Measurements from ENCODE around the gene BSPRY. TPM values are rescaled to one million over a fixed set of nuclear protein-coding genes. Genes with fewer than 3 reads are reported as not detected.

Gene BSPRY
- total and polyA plus RNA-seq, 2 of the 13 experiments (the other 11 are each of a cell fraction or from before 2014, with no cell fraction given): 0.09 to 0.26 TPM

- TF ChIP-seq, protein P1, sequence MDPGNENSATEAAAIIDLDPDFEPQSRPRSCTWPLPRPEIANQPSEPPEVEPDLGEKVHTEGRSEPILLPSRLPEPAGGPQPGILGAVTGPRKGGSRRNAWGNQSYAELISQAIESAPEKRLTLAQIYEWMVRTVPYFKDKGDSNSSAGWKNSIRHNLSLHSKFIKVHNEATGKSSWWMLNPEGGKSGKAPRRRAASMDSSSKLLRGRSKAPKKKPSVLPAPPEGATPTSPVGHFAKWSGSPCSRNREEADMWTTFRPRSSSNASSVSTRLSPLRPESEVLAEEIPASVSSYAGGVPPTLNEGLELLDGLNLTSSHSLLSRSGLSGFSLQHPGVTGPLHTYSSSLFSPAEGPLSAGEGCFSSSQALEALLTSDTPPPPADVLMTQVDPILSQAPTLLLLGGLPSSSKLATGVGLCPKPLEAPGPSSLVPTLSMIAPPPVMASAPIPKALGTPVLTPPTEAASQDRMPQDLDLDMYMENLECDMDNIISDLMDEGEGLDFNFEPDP (CRISPR knock-in tag; conservative IDR thresholded peaks at IDR 0.05): 0 out of 2 replicates have a peak, but pooled peaks have one; percentile 47
- TF ChIP-seq ARNT2 (CRISPR knock-in tag; IDR thresholded peaks at IDR 0.05; ENCODE audit: low read depth): peak; percentile 51; the same call in 1 of the 2 replicates
- no peak for TF ChIP-seq ZNF207 (IDR thresholded peaks at IDR 0.05; ENCODE audit: borderline replicate concordance)
- TF ChIP-seq, protein P2, sequence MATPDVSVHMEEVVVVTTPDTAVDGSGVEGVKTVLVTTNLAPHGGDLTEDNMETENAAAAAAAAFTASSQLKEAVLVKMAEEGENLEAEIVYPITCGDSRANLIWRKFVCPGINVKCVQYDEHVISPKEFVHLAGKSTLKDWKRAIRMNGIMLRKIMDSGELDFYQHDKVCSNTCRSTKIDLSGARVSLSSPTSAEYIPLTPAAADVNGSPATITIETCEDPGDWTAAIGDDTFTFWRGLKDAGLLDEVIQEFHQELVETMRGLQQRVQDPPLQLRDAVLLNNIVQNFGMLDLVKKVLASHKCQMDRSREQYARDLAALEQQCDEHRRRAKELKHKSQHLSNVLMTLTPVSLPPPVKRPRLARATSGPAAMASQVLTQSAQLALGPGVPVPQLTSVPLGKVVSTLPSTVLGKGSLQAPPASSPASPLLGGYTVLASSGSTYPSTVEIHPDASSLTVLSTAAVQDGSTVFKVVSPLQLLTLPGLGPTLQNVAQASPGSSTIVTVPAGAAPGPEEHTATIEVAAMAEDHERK (CRISPR knock-in tag; IDR thresholded peaks at IDR 0.05; ENCODE audit: low read depth): no peak
- TF ChIP-seq NCOA5 (CRISPR knock-in tag; IDR thresholded peaks at IDR 0.05): no peak
- peak; percentile 85 for TF ChIP-seq ELF3 (CRISPR knock-in tag; IDR thresholded peaks at IDR 0.05)
- TF ChIP-seq ZBTB37 (CRISPR knock-in tag; IDR thresholded peaks at IDR 0.05): no peak
- no peak for TF ChIP-seq ZNF124 (CRISPR knock-in tag; IDR thresholded peaks at IDR 0.05)
- no peak for TF ChIP-seq TARDBP (CRISPR knock-in tag; IDR thresholded peaks at IDR 0.05)
- TF ChIP-seq SP140L (CRISPR knock-in tag; IDR thresholded peaks at IDR 0.05; ENCODE audit: borderline replicate concordance): no peak
- peak; percentile 81 for TF ChIP-seq ZNF275 (CRISPR knock-in tag; IDR thresholded peaks at IDR 0.05; ENCODE audit: borderline replicate concordance)
- TF ChIP-seq SKI (IDR thresholded peaks at IDR 0.05; ENCODE audit: partially characterized antibody): no peak
- TF ChIP-seq, protein P3, sequence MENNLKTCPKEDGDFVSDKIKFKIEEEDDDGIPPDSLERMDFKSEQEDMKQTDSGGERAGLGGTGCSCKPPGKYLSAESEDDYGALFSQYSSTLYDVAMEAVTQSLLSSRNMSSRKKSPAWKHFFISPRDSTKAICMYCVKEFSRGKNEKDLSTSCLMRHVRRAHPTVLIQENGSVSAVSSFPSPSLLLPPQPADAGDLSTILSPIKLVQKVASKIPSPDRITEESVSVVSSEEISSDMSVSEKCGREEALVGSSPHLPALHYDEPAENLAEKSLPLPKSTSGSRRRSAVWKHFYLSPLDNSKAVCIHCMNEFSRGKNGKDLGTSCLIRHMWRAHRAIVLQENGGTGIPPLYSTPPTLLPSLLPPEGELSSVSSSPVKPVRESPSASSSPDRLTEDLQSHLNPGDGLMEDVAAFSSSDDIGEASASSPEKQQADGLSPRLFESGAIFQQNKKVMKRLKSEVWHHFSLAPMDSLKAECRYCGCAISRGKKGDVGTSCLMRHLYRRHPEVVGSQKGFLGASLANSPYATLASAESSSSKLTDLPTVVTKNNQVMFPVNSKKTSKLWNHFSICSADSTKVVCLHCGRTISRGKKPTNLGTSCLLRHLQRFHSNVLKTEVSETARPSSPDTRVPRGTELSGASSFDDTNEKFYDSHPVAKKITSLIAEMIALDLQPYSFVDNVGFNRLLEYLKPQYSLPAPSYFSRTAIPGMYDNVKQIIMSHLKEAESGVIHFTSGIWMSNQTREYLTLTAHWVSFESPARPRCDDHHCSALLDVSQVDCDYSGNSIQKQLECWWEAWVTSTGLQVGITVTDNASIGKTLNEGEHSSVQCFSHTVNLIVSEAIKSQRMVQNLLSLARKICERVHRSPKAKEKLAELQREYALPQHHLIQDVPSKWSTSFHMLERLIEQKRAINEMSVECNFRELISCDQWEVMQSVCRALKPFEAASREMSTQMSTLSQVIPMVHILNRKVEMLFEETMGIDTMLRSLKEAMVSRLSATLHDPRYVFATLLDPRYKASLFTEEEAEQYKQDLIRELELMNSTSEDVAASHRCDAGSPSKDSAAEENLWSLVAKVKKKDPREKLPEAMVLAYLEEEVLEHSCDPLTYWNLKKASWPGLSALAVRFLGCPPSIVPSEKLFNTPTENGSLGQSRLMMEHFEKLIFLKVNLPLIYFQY (CRISPR knock-in tag; IDR thresholded peaks at IDR 0.05; ENCODE audit: borderline replicate concordance): peak; percentile 91
- no peak for TF ChIP-seq RNF2 (conservative IDR thresholded peaks at IDR 0.05; ENCODE audit: low read depth)
- TF ChIP-seq ZNF317 (CRISPR knock-in tag; IDR thresholded peaks at IDR 0.05): no peak
Measured at GRCh38 chr9:113376634-113377567, 27.6 kb downstream of the BSPRY start, which contains the start of gene HDHD3 (continued).
